A549 (cell line): ENCODE measurements around the gene RABGAP1L.

ENCODE experiments used
- CHD4 ChIP-seq: fragments of 200-600 bp; sonication (generic); IDR thresholded peaks from 2 replicates; pipeline ENCODE4 v1.6.1; 2016; ENCODE audit warnings: antibody characterized with exemption, mild to moderate bottlenecking, borderline replicate concordance
- CTCF ChIP-seq: fragments of >200 bp; sonication (Bioruptor Twin); formaldehyde crosslinking; IDR thresholded peaks from 3 replicates; pipeline ENCODE4 v1.5.1; 2016
- PHF8 ChIP-seq: fragments of 200-600 bp; sonication (generic); IDR thresholded peaks from 2 replicates; pipeline ENCODE4 v1.6.1; 2016; ENCODE audit warnings: low read depth, mild to moderate bottlenecking, antibody characterized with exemption, moderate library complexity, borderline replicate concordance
- POLR2A ChIP-seq: IDR thresholded peaks from 2 replicates; pipeline ENCODE4 v1.6.1; 2012; ENCODE audit warnings: mild to moderate bottlenecking, low read length

DNA sequence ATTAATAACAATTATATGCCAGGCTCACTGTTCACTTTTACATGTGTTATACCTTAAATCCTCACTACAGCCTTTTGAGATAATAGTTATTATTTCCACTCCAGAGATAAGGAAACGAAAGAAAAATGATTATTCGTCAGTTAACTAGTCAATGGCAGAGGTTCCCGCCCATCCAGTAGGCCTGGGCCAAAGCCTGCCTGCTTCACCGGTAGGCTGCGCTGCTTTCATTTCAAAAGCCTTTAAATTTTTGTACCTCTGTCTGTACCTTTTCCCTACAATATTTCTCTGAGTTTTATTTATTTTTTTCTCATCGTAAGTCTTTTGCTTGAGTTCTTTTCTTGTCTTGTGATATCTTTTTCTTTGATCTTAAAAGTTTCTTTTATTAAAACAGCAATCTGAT, 292.1 kb downstream of the RABGAP1L start:
- TF ChIP-seq PHF8 (no peak), POLR2A (no peak), CHD4 (no peak), CTCF (no peak)
